ENCODE measurements around the gene RNF220.

Gene RNF220

GRCh38 chr1:44485229-44485933, 80.3 kb downstream of the RNF220 start:
- TF ChIP-seq RARB (CRISPR knock-in tag; IDR thresholded peaks at IDR 0.05) (no peak), ZNF565 (CRISPR knock-in tag; conservative IDR thresholded peaks at IDR 0.05; ENCODE audit: low read depth) (no peak)
- ATAC-seq = peak; percentile 65

- no peak for ATAC-seq
- TF ChIP-seq BACH2 (CRISPR knock-in tag; IDR thresholded peaks at IDR 0.05; ENCODE audit: borderline replicate concordance) (no peak), ISL1 (CRISPR knock-in tag; IDR thresholded peaks at IDR 0.05) (no peak)
These were observed 80.9 kb downstream of the RNF220 start for GRCh38 chr1:44485934-44486460.

- no peak for ATAC-seq
- TF ChIP-seq CSDC2 (CRISPR knock-in tag; IDR thresholded peaks at IDR 0.05) (no peak), ZFP30 (CRISPR knock-in tag; IDR thresholded peaks at IDR 0.05) (no peak), OSR1 (CRISPR knock-in tag; IDR thresholded peaks at IDR 0.05) (no peak), ISL1 (CRISPR knock-in tag; IDR thresholded peaks at IDR 0.05) (no peak), SNAI2 (CRISPR knock-in tag; IDR thresholded peaks at IDR 0.05) (no peak), GLIS3 (CRISPR knock-in tag; IDR thresholded peaks at IDR 0.05) (no peak), ESRRG (CRISPR knock-in tag; IDR thresholded peaks at IDR 0.05) (no peak), BACH2 (CRISPR knock-in tag; IDR thresholded peaks at IDR 0.05; ENCODE audit: borderline replicate concordance) (no peak), PATZ1 (CRISPR knock-in tag; IDR thresholded peaks at IDR 0.05; ENCODE audit: borderline replicate concordance) (no peak), CREB5 (CRISPR knock-in tag; IDR thresholded peaks at IDR 0.05; ENCODE audit: low read depth) (no peak), CSRNP3 (CRISPR knock-in tag; IDR thresholded peaks at IDR 0.05) (no peak), TCF4 (CRISPR knock-in tag; IDR thresholded peaks at IDR 0.05; ENCODE audit: borderline replicate concordance) (no peak), POU6F1 (CRISPR knock-in tag; IDR thresholded peaks at IDR 0.05; ENCODE audit: borderline replicate concordance, low read depth) (no peak), ZFP3 (CRISPR knock-in tag; IDR thresholded peaks at IDR 0.05) (no peak), TSHZ2 (CRISPR knock-in tag; IDR thresholded peaks at IDR 0.05) (no peak)
These were observed 84.4 kb downstream of the RNF220 start for GRCh38 chr1:44489481-44489880.

- no peak for ATAC-seq
- TF ChIP-seq ISL1 (CRISPR knock-in tag; IDR thresholded peaks at IDR 0.05) (no peak), SNAI2 (CRISPR knock-in tag; IDR thresholded peaks at IDR 0.05) (no peak), CREB5 (CRISPR knock-in tag; IDR thresholded peaks at IDR 0.05; ENCODE audit: low read depth) (no peak), PPARA (CRISPR knock-in tag; IDR thresholded peaks at IDR 0.05; ENCODE audit: borderline replicate concordance) (no peak), ESRRG (CRISPR knock-in tag; IDR thresholded peaks at IDR 0.05) (no peak), CSDC2 (CRISPR knock-in tag; IDR thresholded peaks at IDR 0.05) (no peak), ZNF70 (CRISPR knock-in tag; IDR thresholded peaks at IDR 0.05) (no peak), BACH2 (CRISPR knock-in tag; IDR thresholded peaks at IDR 0.05; ENCODE audit: borderline replicate concordance) (no peak), TCF4 (CRISPR knock-in tag; IDR thresholded peaks at IDR 0.05; ENCODE audit: borderline replicate concordance) (no peak), ARNTL (CRISPR knock-in tag; IDR thresholded peaks at IDR 0.05; ENCODE audit: borderline replicate concordance, low read depth) (no peak), CSRNP3 (CRISPR knock-in tag; IDR thresholded peaks at IDR 0.05) (no peak), ZNF565 (CRISPR knock-in tag; conservative IDR thresholded peaks at IDR 0.05; ENCODE audit: low read depth) (no peak), TOX (CRISPR knock-in tag; IDR thresholded peaks at IDR 0.05; ENCODE audit: borderline replicate concordance) (no peak)
These were observed 91.6 kb downstream of the RNF220 start for GRCh38 chr1:44496541-44497171.

Measured in SK-N-SH treated with all-trans-retinoic acid at 6 μM for 48 hours (cell line).